GM12872 (cell line): ENCODE data around the gene PPP1R16B.

Source experiments
- TF ChIP-seq, protein P1 (sequence below): IDR thresholded peaks from 3 replicates; pipeline ENCODE4 v1.5.1; 2011; ENCODE audit warnings: low read depth, mild to moderate bottlenecking, low read length, moderate library complexity; ENCODE audit not compliant: insufficient read depth

PPP1R16B gene

DNA sequence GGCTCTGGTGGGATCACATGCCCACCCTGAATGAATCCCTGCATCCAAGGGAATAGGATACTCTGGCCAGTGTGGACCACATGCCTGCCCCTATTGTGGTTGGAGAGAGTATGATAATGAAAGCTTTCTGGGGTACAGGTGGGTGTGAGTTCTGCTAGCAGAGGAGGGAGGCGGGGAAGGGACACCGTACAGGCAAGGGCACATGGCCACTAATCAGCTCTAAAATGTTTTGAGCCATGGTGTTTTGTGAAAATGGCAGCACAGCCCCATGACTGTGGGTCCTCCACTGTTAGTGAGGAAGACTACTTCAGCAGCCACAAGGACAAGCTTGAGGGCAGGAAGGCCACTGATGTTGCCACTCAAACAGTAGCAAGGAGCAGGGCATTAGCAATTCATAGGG is 144.8 kb downstream of the PPP1R16B start:
- TF ChIP-seq, protein P1, sequence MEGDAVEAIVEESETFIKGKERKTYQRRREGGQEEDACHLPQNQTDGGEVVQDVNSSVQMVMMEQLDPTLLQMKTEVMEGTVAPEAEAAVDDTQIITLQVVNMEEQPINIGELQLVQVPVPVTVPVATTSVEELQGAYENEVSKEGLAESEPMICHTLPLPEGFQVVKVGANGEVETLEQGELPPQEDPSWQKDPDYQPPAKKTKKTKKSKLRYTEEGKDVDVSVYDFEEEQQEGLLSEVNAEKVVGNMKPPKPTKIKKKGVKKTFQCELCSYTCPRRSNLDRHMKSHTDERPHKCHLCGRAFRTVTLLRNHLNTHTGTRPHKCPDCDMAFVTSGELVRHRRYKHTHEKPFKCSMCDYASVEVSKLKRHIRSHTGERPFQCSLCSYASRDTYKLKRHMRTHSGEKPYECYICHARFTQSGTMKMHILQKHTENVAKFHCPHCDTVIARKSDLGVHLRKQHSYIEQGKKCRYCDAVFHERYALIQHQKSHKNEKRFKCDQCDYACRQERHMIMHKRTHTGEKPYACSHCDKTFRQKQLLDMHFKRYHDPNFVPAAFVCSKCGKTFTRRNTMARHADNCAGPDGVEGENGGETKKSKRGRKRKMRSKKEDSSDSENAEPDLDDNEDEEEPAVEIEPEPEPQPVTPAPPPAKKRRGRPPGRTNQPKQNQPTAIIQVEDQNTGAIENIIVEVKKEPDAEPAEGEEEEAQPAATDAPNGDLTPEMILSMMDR = no peak

DNA sequence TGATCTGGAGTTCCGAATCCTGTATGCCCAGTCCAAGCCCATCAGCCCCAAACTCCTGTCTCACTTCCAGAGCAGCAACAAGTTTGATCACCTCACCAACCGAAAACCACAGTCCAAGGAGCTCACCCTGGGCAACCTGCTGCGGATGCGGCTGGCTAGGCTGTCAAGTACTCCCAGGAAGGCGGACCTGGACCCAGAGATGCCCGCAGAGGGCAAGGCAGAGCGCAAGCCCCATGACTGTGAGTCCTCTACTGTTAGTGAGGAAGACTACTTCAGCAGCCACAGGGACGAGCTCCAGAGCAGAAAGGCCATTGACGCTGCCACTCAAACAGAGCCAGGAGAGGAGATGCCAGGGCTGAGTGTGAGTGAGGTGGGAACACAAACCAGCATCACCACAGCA is 146.1 kb downstream of the PPP1R16B start:
- TF ChIP-seq, protein P1 = no peak

DNA sequence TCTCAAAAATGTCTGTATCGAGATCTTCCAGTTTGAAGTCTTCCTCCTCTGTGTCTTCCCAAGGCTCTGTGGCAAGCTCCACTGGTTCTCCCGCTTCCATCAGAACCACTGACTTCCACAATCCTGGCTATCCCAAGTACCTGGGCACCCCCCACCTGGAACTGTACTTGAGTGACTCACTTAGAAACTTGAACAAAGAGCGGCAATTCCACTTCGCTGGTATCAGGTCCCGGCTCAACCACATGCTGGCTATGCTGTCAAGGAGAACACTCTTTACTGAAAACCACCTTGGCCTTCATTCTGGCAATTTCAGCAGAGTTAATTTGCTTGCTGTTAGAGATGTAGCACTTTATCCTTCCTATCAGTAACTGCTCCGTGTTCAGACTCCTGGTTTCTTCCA is 146.7 kb downstream of the PPP1R16B start:
- TF ChIP-seq, protein P1 = no peak

DNA sequence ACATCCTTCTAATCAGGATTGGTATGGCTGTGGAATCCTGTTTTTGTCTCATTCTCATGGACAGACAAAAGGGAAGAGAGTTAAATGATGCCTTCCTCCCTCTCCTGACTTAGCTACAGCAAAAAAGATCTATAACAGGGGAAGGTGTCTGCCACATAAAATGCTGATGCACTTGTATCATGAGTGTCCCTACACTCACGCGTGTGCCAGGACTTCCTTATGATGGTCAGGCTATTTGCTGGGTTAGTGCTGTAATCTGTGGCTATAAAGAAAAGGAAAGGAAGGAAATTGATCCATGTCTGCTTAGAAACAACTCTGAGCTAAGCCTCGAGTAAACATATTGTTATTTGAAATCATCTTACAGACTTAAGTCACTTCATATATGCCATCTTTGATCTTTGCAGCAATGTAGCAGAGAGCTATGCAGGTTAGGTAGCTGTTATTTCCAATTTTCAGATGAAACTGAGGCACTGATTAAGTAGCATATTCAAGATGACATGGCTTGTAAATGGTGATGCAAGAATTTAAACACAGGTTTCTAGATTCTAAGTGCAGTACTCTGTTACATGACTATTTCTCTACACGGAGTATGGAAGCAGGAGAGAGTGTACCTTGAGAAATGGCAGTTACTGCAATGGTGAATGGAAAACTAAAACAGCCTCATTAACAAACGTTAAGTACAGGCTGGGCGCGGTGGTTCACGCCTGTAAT is 148.3 kb downstream of the PPP1R16B start:
- TF ChIP-seq, protein P1 = no peak

DNA sequence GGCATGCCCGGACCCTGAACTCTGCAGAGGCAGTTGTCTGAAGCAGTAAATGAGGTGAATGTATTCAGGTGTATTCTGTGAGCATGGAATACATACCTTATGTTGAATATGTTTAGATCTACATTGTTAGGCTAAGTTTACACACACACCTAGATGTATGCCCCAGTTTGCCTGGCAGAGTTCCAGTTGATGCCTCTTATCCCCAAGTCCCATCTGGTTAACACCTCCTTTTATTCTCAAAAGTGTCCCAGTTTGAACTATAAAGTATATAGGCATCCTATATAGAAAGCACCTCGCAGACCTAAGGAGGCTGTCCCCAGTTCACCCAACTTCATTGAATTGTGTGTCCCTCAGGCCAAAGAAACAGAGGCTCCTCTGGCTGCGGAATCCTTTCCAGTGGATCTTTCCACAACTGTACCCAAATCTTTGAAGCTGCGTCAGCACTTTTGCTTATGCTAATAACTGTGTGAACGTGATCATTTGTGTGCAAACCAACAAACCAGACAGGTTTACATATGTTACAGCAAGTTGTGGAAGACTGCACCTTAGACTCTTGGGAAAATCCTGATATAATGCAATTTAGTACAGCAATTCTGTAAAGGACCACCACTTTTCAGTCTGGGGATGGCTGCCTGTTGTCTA is 151.9 kb downstream of the PPP1R16B start:
- TF ChIP-seq, protein P1 = no peak

DNA sequence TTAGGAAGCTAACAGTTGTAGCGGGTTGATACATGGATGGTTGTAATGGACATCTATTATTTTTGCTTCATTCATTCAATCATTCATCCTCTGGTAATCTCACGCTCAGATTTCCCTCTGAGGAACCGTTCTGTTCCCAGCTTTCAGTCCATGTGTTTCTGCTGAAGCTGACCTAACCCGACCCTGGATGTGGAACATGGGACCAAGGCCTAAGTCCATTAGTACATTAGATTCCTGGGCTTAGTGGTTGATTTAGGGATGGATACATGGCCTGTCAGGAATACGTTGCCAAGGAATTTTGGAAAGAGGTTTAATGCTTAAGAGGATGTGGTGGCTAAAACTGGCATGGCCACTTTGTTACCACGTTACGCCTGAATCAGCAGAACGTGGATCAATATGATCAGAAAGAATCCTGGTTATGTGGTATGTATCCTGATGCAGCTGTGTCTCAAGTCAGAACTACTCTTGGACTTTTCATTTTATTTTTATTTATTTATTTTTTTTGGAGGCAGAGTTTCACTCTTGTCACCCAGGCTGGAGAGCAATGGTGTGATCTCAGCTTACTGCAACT is 152.5 kb downstream of the PPP1R16B start:
- TF ChIP-seq, protein P1 = no peak

DNA sequence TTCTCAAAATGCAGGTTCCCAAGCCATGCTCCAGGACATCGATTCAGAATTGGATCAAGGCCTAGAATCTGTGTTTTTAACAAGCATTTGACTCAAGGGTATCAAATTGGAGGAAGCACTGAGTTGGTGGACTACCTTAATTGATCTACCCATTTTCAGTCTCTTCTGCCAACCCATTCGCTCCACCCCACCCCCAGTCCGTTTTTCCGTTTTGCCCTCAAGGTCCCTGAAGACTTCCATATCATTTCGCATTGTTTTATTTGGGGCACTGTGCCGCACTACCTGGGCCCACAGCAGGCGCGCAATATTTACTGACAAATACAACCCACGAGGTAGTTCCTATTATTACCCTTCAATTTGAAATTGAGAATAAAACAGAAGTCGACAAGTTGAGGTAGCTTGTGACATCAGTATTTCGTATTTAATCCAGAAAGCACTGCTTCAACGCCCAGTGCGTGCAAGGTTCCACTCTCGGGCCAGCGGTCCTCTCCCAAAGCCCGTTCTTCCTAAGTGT is 156.1 kb downstream of the PPP1R16B start:
- TF ChIP-seq, protein P1 = no peak
